ENCODE data around the gene XYLT1.

XYLT1 gene

DNA sequence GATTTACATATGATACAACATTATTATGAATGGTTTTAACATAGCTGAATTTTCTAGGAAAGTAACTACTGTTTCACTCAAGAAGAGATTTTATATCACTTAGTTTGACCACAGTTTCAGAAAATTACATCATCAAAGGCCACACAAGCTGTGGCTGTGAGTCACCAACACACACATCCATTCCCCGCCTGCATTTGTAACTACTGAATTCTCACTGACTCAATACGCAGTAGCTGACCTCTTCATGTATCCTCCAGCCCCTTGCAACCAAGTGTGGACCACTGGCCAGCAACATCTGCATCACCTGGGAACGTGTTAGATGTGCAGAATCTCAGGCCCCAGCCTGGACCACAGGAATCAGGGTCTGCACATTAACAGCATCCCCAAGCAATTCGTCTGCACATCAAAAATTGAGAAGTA lies 197.6 kb downstream of the XYLT1 start:
- DNase-seq, result no peak

DNA sequence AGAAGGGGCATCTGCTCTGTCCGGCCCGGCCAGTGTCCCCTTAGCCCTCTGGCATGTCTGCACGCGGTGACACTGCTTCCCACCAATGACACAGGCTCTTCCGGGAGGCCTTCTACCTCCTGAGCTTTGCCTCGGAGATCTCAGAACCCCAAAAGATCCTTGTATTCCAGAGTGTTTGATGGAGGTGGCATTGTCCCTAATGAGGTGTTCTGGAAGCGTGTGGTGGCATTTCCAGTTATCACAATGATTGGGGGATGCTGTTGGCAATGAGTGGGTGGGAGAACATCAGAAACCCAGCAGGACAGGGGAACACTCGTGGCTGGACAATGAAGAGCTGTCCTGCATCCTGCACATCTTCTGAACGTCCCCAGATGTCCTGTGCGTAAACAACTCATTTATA lies 198.0 kb downstream of the XYLT1 start:
- DNase-seq, result no peak

DNA sequence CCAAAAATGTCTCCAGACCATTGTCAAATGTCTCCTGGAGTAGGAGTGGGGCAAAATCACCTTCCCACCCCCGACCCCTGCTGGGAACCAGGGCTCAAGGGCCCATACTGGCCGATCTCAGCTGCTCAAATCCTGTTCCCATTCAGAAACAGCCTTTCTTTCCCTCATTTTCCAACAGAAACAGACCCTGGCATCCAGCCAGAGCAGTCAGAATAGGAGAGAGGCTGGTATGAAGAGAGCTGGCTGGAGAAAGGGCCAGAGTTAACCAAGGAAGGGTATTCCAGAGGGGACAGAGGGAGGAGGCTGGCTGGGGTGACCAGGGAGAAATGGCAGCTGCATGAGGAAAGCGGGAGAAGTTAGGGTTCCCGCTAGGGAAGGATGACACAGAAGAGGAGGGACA lies 199.1 kb downstream of the XYLT1 start:
- peak; percentile 12 for DNase-seq

DNA sequence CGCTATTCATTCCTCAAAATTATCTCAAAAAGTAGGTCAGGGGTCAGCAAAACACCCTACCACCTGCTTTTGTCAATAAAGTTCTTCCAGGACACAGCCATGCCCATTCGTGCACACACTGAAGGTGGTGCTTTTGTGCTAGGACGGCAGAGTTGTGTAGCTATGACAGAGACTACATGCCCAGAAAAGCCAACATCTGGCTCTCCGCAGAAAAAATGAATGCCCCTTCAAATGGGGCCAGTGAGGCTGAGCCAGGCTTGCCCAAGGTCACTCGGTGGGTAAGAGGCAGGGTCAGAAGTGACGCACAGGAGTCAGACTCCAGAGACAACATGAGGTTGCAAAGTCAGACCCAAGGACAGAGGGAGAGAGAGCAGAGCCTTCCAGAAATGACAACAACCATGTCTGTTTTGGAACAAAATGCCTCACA lies 200.1 kb downstream of the XYLT1 start:
- no peak for DNase-seq

DNA sequence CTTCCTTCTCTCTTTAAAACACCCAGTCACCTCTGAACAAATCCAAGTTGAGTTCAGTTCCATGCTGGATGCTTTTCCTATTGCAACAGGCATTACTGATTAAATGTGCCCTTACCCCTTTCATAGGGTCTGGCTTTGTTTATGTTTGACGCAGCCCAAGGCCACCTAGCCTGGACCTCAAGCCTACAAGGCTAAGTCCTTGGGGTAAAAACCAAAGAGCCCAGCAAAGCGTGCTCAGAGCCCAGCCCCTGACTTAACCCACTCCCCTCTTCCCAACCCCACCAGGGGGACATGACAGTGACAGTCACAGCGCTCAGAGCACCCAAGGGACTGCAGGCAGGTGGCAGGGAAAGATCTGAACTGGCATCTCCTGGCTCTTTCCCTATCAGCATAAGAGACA lies 200.6 kb downstream of the XYLT1 start:
- no peak for DNase-seq

DNA sequence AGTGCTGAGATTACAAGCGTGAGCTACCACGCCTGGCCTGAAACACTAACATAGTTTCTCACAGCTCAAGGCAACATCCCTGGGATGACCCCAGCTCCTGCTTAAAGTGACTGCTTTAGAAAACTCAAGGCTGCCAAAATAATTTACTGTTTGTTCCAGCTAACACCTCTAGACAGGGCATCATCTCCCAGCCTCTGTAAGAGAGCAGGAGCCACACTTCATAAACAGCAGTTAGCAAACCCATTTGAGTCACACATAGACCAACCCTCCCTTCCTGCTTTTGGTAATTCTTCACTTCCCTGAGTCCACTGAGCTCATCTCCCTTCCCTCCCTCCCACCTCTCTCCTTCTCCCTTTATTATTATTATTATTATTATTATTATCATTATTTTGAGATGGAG lies 201.3 kb downstream of the XYLT1 start:
- DNase-seq, result no peak

DNA sequence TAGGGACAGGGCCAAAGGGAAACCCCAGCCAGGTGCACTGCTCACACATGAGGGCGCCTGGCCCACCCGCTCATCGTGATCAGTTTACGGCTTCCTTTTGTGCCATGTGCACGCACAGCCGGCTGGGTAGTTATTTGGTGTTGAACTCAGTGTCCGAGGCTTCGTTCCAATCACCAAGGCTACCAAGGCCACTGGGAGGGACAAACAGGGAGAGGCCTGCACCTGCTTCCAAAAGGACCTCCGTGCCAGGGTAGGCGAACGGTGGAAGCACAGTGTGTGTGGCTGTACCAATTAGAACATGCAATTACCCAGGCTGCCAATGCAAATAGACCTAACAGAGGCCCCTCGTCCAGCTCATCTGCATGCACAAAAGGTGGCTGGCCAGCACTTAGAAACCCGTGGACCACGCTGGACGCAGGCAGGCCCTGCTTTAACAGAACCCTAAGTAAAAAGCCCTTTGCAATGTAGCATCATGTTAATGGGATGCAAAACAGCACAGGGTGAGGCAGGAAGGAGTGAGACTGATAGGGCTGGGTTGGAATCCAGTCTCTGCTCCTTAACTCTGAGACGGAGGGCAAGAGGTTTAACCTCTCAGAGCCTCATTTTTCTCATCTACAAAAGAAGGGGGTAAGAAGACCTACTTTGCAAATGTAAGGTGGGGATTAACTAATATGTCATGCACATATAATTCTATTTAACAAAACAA lies 204.0 kb downstream of the XYLT1 start:
- DNase-seq, result no peak

DNA sequence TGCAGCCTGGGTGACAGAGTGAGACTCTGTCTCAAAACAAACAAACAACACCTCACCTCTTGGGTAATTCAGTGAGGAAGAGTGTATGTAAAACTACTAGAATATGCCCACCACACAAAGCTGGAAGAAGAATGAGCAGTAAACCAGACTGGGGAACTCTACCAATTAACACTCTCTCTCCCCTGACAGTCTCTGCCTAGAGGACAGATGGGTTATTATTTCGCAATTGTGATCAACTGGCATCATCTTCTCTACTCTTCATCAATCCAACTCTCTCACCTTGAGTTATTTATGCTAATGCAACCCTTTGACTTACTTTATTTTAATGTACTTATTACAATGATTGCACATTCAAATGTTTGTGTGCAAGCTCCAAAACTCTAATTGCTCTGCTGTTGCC lies 205.6 kb downstream of the XYLT1 start:
- no peak for DNase-seq

DNA sequence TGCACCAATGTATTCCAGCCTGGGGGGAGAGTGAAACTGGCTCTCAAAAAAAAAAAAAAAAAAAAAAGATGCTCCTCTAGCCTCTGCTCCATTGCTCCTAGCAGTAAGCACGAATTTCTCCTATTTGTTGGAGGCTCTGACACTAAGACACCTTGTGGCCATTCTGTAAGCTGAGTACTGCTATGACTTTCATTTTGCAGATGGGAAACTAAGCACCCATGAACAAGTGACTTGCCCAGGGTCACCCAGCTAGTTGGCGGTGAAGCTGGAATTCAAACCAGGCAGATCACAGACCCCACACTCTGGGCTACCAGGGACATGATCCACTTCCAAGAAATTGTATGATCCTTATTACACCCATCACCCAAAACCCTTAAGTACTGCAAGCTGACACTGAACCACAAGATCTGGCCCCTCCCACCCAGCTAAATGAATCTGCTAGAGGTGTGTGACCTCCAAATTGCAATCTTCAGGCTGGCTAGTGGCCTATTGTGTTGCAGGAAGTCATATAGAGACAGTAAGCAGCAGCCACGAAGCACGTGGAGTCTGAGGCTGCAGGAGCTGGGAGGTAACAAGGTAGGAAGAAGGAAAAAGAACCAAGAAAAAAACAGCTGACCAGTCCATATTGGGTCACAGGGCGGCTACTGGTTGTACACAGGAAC lies 209.4 kb downstream of the XYLT1 start:
- no peak for DNase-seq

DNA sequence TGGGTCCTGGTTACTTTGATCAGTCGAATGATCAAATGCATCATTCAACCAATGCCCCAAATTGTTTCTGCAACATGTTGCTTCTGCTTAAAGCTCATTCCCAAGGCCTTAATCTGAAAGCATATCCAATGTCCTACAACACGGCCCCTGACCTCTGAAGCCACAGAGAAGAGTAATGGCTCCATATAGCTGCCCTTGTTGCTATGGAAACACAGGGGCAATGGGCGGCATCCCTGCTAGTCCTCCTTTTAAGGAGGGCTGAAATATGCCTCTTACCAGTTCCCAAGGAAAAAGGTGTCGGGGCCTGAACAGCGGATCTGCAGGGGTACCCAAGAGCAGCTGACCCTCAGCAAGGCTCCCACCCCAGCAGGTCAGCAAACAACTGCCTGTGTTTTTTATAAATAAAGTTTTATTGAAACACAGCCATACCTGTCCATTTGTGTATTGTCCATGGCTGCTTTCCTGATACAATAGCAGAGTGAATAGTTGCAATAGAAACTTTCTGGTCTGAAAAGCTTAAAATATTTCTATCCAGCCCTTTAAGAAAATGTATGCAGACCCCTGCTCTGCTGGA lies 210.4 kb downstream of the XYLT1 start:
- DNase-seq, result no peak

DNA sequence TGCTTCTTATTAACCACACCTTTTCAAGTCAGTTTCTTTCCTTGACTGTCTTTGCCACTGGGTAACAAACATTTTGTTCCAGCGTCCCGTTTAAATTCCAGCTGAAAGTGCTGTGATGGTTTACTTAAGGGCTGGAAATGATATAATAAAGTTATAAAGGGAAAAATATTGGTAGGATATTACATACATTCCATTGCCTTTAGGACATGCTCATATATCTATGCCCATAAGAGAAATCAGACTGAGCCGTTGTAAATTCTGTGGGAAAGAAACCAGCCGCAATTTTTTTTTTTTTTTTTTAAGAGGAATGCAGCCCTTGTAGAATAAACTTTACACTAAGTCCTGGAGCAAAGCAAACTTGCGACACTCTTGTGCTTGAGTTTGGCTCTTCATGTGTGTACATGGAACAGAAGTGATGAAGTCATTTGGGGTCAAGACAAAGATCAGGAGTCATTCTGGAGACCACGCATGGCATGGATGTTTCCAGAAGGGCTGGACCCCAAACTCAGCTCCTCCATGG lies 210.9 kb downstream of the XYLT1 start:
- DNase-seq, result no peak

DNA sequence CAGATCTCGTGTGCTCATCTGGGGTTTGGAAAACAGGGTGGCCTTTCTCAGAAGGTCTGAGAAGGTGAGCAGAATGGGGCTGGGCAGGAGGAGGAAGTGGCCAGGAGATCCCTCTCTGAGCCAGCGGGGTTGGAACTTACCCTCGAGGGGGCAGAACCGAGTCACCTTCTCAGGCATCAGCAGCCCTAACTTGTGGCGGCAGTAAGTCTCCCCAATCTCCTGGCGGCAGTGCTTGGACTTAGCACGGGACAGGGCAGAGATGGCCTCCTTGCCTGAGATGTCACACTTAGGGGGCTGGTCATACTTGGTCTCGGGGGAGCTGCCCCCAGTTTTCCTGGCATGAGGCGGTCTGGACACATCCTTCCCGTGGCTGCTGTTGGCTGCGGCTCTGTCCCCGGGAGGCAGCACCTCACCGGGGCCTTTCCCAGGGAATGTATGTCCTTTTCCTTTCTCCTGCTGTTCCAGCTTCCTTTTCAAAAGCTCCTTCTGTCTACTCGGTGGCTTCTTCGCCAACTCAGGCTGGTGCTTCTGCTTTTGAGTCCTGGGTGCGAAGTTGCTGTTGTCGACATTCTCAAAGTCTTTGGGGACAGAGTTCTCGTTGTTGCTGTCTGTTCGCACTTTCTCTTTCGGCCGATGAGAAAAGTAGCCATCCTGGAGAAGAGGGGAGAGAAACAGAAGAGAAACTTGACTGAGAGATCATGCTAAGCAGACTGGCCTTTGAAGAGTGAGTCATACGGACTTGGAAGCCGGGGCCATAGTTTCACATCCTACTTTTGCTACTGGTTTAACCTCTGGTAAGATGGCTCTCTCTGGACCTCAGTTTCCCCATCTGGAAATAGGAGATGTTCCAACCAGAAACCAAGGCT lies 211.7 kb downstream of the XYLT1 start:
- no peak for DNase-seq

DNA sequence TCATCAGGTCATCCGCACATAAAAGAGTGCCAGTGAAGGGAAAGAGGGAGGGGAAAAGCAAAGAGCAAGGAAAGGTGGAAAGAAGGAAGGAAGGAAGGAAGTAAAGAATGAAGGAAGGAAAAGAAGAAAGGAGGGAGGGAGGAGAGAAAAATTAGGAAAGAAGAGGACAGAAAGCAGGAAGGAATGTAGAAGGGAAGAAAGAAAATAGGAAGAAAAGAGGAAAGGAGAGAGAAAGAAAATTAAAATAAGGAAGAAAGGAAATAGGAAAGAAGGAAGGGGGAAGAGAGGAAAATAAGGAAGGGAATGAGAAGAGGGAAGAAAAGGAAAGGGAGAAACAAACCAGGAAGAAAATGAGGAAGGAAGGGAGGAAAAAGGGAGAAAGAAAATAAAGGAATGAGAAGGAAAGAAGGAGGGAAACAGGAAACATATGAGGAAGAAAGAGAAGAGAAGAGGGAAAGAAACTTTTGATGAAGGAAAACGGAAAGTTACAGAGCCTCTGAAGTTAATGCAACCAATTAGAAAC lies 212.6 kb downstream of the XYLT1 start:
- DNase-seq, result no peak

DNA sequence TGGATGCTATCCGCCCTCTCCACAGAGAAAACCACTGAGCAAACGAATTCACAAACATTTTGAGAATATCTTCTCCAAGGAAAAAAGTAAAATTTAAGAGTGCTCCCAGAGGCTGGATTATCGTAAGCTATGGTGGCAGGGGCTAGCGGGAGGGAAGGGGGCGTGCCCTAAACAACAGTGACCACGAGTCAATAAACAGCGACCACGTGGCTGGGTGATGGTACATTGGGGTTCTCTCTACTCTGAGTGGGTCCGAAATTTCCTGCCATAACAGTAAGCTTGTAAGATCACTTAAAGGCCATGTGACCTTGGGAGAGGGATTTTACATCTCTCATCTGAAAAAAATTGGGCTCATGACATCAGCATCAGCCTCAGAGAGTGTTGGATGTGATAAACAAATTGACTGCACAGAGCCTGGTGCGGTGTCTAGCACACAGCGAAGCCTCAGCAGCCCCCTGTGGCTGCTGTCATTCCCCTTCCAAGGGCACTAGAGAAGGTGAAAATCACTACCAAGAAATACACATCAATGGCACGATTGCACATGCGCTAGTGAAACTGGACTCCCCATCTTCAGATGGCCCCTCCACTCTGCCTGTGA lies 213.2 kb downstream of the XYLT1 start:
- DNase-seq, result no peak

DNA sequence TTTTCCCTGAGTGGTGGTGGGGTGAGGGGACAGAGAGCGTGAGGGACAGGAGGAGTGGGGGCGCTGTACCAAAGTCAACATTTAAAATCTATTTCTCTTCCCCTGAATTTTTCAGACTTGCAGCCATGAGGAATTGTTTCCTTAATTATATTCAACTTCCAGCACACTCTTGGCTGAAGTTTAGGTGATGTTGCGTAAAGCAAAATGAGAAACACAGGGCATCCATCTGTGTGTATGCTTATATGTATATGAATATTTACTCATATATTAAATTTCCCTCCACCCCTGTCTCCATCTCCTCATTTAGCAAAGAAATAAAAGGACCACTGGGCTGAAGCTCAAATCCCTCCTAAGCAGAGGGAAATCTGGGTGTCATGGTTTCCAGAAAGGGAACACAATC lies 218.1 kb downstream of the XYLT1 start:
- no peak for DNase-seq

DNA sequence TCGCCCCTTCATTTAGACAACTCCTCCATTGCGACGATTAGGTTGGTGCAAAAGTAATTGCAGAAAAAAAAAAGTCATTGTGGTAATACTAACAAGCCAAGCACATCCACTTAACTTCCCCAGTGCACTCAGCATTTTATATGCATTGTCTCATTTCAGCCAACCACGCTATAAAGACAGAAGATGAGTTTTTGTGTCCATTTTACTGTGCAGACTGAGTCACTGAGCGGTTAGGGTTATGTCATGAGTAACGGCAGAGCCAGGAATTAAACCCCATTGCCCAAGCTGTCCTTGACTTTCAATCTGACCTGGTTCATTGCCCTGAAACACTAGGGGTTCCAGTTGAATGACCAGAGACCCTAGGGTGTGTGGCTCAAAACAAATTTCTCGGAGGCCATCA lies 218.7 kb downstream of the XYLT1 start:
- DNase-seq, result peak; percentile 65

DNA sequence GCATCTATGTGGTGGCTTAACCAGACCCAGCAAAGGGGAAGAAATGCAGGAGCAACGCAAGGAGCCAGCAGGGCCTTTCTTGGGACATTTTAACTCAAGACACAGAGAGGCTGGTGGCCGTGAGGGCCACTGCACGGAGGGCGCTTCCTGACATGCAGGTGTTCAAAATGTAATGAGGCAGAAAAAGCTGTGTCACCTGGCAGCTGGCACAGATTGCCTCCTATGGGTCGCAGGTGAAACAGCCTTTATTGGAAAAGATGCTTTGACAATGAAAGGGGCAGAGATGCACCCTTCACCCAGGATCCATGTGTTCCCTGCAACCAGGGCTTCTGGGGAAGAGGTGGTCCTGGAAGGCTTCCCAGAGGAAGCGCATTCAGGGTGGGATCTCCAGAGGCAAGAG lies 219.3 kb downstream of the XYLT1 start:
- peak; percentile 9 for DNase-seq

DNA sequence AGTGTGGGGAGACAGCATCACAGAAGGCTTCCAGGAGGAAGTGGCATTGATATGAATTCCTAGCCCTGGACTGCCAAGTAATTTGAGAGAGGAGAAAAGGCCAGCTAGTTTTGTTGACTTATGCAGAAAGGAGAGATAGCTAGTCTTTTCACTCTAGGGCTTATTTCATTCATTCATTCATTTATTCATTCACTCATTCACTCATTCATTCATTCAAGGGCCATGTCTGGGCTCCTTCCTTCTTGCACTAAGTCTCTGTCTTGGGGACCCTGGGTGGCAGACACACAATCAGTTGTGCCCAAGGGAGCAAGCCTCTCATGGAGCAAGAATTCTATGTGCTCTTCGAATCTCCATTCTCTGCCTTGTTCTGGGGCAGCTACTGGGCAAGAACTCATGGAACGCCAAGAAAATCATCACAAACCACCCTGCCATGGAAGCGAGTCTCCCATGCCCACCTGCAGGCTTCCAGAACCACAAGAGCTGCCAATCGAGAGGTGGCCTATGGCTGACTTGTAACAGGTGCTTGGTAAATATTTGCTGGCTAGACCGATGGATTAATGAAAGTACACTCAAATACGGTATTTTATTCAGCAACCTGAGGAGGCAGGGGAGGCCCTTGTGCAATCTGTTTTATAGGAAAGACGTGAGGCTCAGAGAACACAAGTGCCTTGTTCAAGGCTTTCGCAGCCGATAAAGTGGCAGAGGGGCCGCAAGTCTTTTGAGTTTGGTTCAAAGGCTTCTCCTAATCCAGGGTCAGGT lies 223.6 kb downstream of the XYLT1 start:
- peak; percentile 83 for DNase-seq

DNA sequence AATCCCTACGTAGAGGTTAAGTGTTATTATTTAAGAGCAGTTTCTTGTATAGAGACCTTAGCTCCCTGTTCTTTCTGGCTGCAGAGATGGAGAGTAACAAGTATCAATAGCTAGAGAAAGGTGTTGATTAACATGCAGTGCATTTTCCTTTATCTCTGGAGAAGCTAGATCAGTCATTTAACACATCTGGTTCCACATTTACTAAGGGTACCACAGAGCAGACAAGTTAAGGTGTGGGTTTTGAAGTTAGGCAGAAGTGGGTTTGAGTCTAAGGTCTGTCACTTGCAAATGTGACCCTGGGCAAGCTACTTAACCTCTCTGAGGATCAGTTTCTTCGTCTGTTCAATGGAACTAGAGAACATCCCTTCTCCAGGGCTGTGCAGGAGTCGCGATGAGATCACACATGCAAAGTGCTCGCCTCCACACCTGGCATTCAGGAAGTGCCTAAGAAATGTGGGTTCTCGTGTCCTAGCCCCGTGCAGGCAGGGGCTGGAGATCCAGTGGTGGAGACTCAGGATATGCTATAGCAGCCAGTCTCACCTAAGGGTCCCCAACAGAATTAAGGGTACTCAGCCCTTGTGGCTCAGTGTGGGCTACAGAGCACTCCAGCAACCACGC lies 224.4 kb downstream of the XYLT1 start:
- no peak for DNase-seq

DNA sequence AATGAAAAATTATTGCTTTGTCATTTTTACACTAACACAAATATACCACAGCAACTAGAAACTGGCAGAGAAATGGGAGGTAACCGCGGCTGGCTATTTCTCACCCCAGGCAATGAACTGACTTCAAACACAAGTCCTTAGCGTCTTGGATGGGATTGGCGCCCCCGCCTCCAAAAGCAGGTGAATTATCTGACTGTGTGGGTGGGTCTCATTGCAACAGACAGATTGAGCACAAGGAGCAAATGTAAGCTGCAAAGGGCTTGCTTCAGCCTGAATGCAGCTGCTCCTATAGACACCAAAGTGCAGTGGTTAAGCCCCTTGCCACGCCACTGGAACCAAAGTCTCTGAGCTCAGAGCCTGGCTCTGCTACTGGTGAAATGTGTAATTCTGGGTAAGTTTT lies 225.0 kb downstream of the XYLT1 start:
- no peak for DNase-seq

DNA sequence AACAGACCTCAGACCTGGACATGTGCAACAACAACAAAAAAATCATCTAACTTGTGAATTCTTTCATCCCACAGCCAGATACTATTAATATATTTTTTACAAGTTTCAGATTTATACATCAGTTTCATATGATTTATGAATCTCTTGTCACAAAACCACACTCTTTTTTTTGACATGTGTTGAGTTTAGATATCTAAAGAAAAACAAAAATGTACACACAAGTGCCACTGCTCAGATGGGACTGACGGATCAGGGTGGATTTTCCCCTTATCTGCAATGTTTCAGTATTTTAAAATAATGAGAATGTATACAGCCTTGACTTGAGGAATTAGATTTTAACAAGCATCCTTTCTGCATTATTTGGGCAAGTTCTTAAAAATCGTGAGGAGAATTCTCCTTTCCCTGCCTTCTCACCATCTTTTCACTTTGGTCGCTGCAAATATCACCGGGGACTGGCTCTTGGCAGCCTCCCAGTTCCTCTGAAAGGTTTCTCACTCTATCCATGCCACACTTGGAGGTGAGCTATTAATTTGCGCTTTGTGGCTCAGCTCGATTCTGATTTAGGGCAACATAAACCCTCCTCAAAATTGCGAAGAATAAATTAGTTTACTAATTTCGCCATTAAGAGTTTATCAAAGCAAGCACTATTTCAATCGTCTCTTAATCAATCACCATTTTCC lies 225.7 kb downstream of the XYLT1 start:
- DNase-seq, result no peak

All from DMS79 treated with DMSO at 0.1 percent for 48 hours (cell line).